ENCODE results near the gene SMG6.

The SMG6 gene

DNA sequence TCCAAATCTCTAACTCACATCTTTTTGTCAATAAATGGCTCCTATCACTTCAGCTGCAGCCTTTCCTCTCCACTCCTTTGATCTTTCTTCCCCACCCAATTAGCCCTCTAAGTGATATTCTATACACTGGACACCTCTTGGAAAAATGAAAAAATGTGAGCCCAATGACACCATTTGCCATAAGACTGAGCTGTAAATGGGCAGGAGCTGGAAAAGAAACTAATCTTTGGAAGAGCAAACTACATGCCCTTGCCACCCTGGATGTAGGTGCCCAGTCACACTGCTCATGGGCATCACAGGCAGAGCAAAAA lies 80.0 kb downstream of the SMG6 start:
- H3K27ac ChIP-seq (ENCODE audit: insufficient read depth in 1 of 2, low read depth in 1 of 2, low read length in 2 of 2, poor library complexity in 1 of 2, severe bottlenecking in 2 of 2) = no peak overlapping the region
- no peak overlapping the region for H3K4me3 ChIP-seq (ENCODE audit: control insufficient read depth in 1 of 7, extremely low read depth in 1 of 7, insufficient read depth in 4 of 7, low read depth in 2 of 7, low read length in 6 of 7)
- ChIA-PET POLR2A (interaction anchor here (0.7 kb wide), 2 partner anchors 35 to 200 kb away, joined by 3 read pairs; no protein-coding TSS in a partner anchor), CTCF (interaction anchor here (0.7 to 4.4 kb wide), 9 partner anchors 8 to 168 kb away, joined by 3 to 23 read pairs (median 3); no protein-coding TSS in a partner anchor)
- H3K27me3 ChIP-seq (replicated peaks in 2 of 5; ENCODE audit: control insufficient read depth in 4 of 5, insufficient read depth in 5 of 5, low read length in 4 of 5) = no peaks in the 10 kb centered on the region
- H3K4me1 ChIP-seq (ENCODE audit: control extremely low read depth in 1 of 4, control insufficient read depth in 4 of 4, insufficient read depth in 4 of 4, low read length in 3 of 4) = peaks cover 0 to under 1% (median 0%) of the 10 kb centered on the region in 4 experiments
- DNase-seq = no peak
- H3K36me3 ChIP-seq (ENCODE audit: control insufficient read depth in 4 of 4, insufficient read depth in 4 of 4, low read length in 3 of 4) = peaks cover 4 to 6% (median 5%) of the 10 kb centered on the region in 4 experiments
- no peaks in the 10 kb centered on the region for H3K9me3 ChIP-seq (ENCODE audit: control extremely low read depth in 1 of 5, control insufficient read depth in 4 of 5, insufficient read depth in 2 of 5, low read depth in 1 of 5, low read length in 4 of 5)

DNA sequence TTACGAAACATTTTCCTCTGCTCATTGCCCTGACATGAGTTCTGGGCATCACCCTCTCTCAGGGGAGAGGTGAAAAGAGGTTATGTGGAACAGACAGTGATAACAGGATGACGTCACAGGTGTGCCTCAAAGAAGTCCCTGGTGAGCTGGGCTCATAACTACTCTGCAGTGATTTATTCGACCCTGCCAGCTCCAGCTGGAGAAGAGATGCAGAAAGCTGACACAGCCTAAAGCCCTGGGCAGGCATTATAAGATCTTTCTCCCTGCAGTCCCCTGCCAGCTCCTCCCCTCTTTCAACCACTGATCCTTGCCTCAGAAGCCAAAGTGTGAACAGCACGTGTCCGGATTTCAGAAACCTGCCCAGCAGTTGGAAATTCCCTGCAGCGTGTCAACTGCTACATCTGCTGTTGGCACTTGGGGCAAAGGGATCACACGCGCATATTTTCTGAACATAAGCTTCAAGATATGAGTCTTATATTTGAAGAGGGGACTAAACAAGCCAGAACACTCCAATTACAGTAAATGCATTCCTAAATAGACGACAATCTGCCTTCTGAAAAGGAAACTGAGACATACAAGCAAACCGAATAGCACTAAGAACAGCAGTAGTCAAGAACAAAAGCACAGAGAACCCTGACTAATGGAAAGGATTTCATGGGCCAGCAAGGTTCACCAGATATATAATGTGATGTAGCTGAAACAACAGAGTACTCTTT lies 80.5 kb downstream of the SMG6 start:
- Histone ChIP-seq H3K27ac (ENCODE audit: insufficient read depth in 1 of 2, low read depth in 1 of 2, low read length in 2 of 2, poor library complexity in 1 of 2, severe bottlenecking in 2 of 2) (no peak overlapping the region), H3K9me3 (ENCODE audit: control extremely low read depth in 1 of 5, control insufficient read depth in 4 of 5, insufficient read depth in 2 of 5, low read depth in 1 of 5, low read length in 4 of 5) (no peaks in the 10 kb centered on the region), H3K4me3 (ENCODE audit: control insufficient read depth in 1 of 7, extremely low read depth in 1 of 7, insufficient read depth in 4 of 7, low read depth in 2 of 7, low read length in 6 of 7) (no peak overlapping the region), H3K4me1 (ENCODE audit: control extremely low read depth in 1 of 4, control insufficient read depth in 4 of 4, insufficient read depth in 4 of 4, low read length in 3 of 4) (peaks cover 0 to 4% (median 0%) of the 10 kb centered on the region in 4 experiments), H3K36me3 (ENCODE audit: control insufficient read depth in 4 of 4, insufficient read depth in 4 of 4, low read length in 3 of 4) (peaks cover 4 to 6% (median 5%) of the 10 kb centered on the region in 4 experiments), H3K27me3 (replicated peaks in 2 of 5; ENCODE audit: control insufficient read depth in 4 of 5, insufficient read depth in 5 of 5, low read length in 4 of 5) (no peaks in the 10 kb centered on the region)
- DNase-seq = no peak
- ChIA-PET POLR2A (interaction anchor here (0.7 kb wide), 1 partner anchor 199 kb away, joined by 3 read pairs; no protein-coding TSS in a partner anchor), CTCF (interaction anchor here (0.7 to 4.4 kb wide), 7 partner anchors 8 to 167 kb away, joined by 3 to 23 read pairs (median 3); no protein-coding TSS in a partner anchor)
- WGBS (ENCODE audit: insufficient coverage) = 97% methylated on average over 6 of the region's 10 CpGs

DNA sequence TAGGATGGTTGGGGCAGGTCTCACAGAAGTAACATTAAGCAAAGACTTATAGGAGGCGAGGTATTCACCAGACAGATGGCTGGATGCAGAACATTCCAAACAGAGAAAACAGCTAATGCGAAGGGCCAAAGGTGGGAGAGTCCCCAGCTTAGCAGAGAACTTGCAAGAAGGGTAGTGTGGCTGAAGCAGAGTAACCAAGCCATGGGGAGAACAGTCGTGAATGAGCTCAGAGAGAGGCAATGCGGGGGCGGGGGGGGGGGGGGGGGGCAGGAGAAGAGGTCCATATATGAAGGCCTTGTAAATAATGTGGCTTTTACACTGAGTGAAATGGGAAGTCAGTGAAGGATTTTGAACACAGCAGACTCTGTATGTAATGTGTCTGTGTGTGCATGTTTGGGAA lies 81.3 kb downstream of the SMG6 start:
- H3K27ac ChIP-seq (ENCODE audit: insufficient read depth in 1 of 2, low read depth in 1 of 2, low read length in 2 of 2, poor library complexity in 1 of 2, severe bottlenecking in 2 of 2) = no peak overlapping the region
- no peaks in the 10 kb centered on the region for H3K9me3 ChIP-seq (ENCODE audit: control extremely low read depth in 1 of 5, control insufficient read depth in 4 of 5, insufficient read depth in 2 of 5, low read depth in 1 of 5, low read length in 4 of 5)
- H3K27me3 ChIP-seq (replicated peaks in 2 of 5; ENCODE audit: control insufficient read depth in 4 of 5, insufficient read depth in 5 of 5, low read length in 4 of 5) = no peaks in the 10 kb centered on the region
- peaks cover 0 to 7% (median 0%) of the 10 kb centered on the region in 4 experiments for H3K4me1 ChIP-seq (ENCODE audit: control extremely low read depth in 1 of 4, control insufficient read depth in 4 of 4, insufficient read depth in 4 of 4, low read length in 3 of 4)
- DNase-seq = no peak
- POLR2A ChIA-PET = no interaction called here
- WGBS (ENCODE audit: insufficient coverage) = 100% methylated on average over 3 of the region's 5 CpGs
- CTCF ChIA-PET = interaction anchor here (1.7 to 4.4 kb wide), 2 partner anchors 9 to 167 kb away, joined by 4 to 23 read pairs; partner anchors contain the start of gene HIC1
- H3K4me3 ChIP-seq (ENCODE audit: control insufficient read depth in 1 of 7, extremely low read depth in 1 of 7, insufficient read depth in 4 of 7, low read depth in 2 of 7, low read length in 6 of 7) = no peak overlapping the region
- H3K36me3 ChIP-seq (ENCODE audit: control insufficient read depth in 4 of 4, insufficient read depth in 4 of 4, low read length in 3 of 4) = peaks cover 4 to 6% (median 5%) of the 10 kb centered on the region in 4 experiments

DNA sequence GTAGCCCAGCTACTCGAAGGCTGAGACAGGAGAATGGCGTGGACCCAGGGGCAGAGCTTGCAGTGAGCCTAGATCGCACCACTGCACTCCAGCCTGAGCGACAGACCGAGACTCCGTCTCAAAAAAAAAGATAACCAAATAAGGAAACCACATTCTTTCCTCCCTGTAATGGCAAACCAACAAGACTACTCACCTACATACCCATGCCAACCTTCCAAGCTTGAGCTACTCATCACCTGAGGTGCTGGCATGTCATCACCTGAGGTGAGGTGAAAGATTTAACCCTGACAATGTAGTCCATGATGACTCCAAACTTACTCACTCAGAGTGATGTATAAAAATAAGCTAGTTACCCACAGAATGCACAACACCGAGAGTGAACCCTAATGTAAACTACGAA lies 85.2 kb downstream of the SMG6 start:
- H3K9me3 ChIP-seq (ENCODE audit: control extremely low read depth in 1 of 5, control insufficient read depth in 4 of 5, insufficient read depth in 2 of 5, low read depth in 1 of 5, low read length in 4 of 5) = no peaks in the 10 kb centered on the region
- peaks cover 2 to 6% (median 5%) of the 10 kb centered on the region in 4 experiments for H3K36me3 ChIP-seq (ENCODE audit: control insufficient read depth in 4 of 4, insufficient read depth in 4 of 4, low read length in 3 of 4)
- H3K4me3 ChIP-seq (ENCODE audit: control insufficient read depth in 1 of 7, extremely low read depth in 1 of 7, insufficient read depth in 4 of 7, low read depth in 2 of 7, low read length in 6 of 7) = no peak overlapping the region
- H3K4me1 ChIP-seq (ENCODE audit: control extremely low read depth in 1 of 4, control insufficient read depth in 4 of 4, insufficient read depth in 4 of 4, low read length in 3 of 4) = peaks cover 16 to 42% (median 31%) of the 10 kb centered on the region in 4 experiments
- H3K27me3 ChIP-seq (replicated peaks in 2 of 5; ENCODE audit: control insufficient read depth in 4 of 5, insufficient read depth in 5 of 5, low read length in 4 of 5) = no peaks in the 10 kb centered on the region
- CTCF ChIA-PET = interaction anchor here (0.6 to 1.8 kb wide), 10 partner anchors 8 to 164 kb away, joined by 3 to 5 read pairs (median 4); no protein-coding TSS in a partner anchor
- 51% methylated on average over 8 of the region's 8 CpGs for WGBS (ENCODE audit: insufficient coverage)
- H3K27ac ChIP-seq (ENCODE audit: insufficient read depth in 1 of 2, low read depth in 1 of 2, low read length in 2 of 2, poor library complexity in 1 of 2, severe bottlenecking in 2 of 2) = no peak overlapping the region
- POLR2A ChIA-PET = no interaction called here
- no peak for DNase-seq

DNA sequence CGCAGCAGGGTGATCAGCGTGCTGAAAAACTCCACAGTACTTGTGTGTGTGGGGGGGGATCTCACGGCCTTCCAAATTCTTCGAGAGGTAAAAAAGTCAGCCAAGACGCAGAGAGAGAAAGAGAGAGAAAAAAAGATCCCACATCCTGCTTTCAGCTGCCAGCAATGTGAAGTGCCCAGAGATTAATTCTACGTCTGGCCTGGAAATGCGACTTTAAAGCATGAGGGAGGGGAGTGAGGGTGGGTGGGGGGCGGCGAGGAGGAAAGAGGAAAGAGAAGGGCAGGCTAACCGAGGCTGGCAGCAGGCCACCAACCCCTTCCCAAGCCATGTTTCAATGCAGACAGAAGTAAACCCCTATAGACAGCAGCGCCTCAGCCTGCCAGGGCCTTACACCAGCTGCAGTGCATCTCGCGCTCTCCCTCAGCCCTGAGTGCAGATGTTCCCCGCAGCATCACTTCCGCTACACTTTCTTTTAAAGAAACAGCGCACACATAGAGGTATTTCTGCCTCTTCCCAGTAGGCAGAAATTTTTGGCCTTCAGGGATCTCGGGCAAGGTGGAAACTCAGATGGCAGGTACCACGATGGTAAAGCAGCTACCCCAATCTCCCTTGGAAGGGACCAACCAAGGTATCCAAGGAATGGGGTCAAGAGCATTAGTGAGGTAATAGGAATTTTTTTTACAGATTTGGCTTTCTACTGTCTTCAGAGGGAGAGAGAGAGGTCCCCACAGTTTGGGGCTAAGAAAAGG lies 87.8 kb downstream of the SMG6 start:
- no peaks in the 10 kb centered on the region for H3K9me3 ChIP-seq (ENCODE audit: control extremely low read depth in 1 of 5, control insufficient read depth in 4 of 5, insufficient read depth in 2 of 5, low read depth in 1 of 5, low read length in 4 of 5)
- WGBS (ENCODE audit: insufficient coverage) = 9% methylated on average over 12 of the region's 18 CpGs
- CTCF ChIA-PET = interaction anchor here (2.6 kb wide), 1 partner anchor 9 kb away, joined by 8 read pairs; no protein-coding TSS in a partner anchor
- peaks cover 16 to 45% (median 32%) of the 10 kb centered on the region in 4 experiments for H3K4me1 ChIP-seq (ENCODE audit: control extremely low read depth in 1 of 4, control insufficient read depth in 4 of 4, insufficient read depth in 4 of 4, low read length in 3 of 4)
- H3K27me3 ChIP-seq (replicated peaks in 2 of 5; ENCODE audit: control insufficient read depth in 4 of 5, insufficient read depth in 5 of 5, low read length in 4 of 5) = no peaks in the 10 kb centered on the region
- peak; percentile 61 to 93 (median 88) for DNase-seq
- peak overlapping the region; percentile 56 to 78 for H3K27ac ChIP-seq (ENCODE audit: insufficient read depth in 1 of 2, low read depth in 1 of 2, low read length in 2 of 2, poor library complexity in 1 of 2, severe bottlenecking in 2 of 2)
- peaks cover 0 to 17% (median 5%) of the 10 kb centered on the region in 4 experiments for H3K36me3 ChIP-seq (ENCODE audit: control insufficient read depth in 4 of 4, insufficient read depth in 4 of 4, low read length in 3 of 4)
- H3K4me3 ChIP-seq (ENCODE audit: control insufficient read depth in 1 of 7, extremely low read depth in 1 of 7, insufficient read depth in 4 of 7, low read depth in 2 of 7, low read length in 6 of 7) = peak overlapping the region in 5 of 7 experiments; percentile 15 to 65 (median 42)
- POLR2A ChIA-PET = interaction anchor here (0.6 kb wide), 1 partner anchor 675 kb away, joined by 3 read pairs; no protein-coding TSS in a partner anchor

DNA sequence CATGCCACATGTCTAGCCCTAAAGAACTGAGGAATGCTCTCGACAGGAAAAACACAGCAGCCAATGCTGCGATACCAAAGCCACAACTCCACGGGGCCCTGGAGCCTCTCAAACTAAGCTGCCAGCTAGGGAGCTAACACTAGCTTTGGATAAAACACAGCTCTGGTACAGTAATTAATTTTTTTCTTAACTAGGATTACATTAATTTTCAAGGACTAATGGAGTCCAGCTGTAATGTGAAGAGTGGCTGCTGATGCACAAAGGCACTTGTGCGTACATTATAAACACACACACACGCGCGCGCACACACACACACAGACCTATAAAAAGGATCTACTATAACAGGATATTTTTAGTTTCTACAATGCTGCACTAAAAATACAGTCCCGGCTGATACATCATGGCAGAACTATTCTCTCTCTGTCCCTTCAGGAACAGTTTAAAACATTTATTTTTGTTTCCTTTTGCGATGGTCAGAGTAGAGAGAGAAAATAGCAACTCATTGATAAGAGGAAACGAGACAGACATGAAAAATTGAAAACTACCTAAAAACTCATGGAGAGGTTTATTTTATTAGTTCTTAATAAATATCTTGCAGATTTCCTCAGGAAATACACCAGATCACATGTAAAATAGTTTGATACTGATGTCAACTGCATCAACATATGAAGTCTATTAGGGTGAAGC lies 88.5 kb downstream of the SMG6 start:
- peak; percentile 7 to 65 (median 50) for DNase-seq
- peak overlapping the region in 6 of 7 experiments; percentile 15 to 65 (median 44) for H3K4me3 ChIP-seq (ENCODE audit: control insufficient read depth in 1 of 7, extremely low read depth in 1 of 7, insufficient read depth in 4 of 7, low read depth in 2 of 7, low read length in 6 of 7)
- peak overlapping the region; percentile 15 to 78 for H3K27ac ChIP-seq (ENCODE audit: insufficient read depth in 1 of 2, low read depth in 1 of 2, low read length in 2 of 2, poor library complexity in 1 of 2, severe bottlenecking in 2 of 2)
- ChIA-PET POLR2A (no interaction called here), CTCF (interaction anchor here (0.8 to 2.6 kb wide), 7 partner anchors 9 to 160 kb away, joined by 3 to 9 read pairs (median 8); partner anchors contain the start of gene HIC1)
- H3K4me1 ChIP-seq (ENCODE audit: control extremely low read depth in 1 of 4, control insufficient read depth in 4 of 4, insufficient read depth in 4 of 4, low read length in 3 of 4) = peaks cover 16 to 45% (median 32%) of the 10 kb centered on the region in 4 experiments
- no peaks in the 10 kb centered on the region for H3K9me3 ChIP-seq (ENCODE audit: control extremely low read depth in 1 of 5, control insufficient read depth in 4 of 5, insufficient read depth in 2 of 5, low read depth in 1 of 5, low read length in 4 of 5)
- H3K27me3 ChIP-seq (replicated peaks in 2 of 5; ENCODE audit: control insufficient read depth in 4 of 5, insufficient read depth in 5 of 5, low read length in 4 of 5) = no peaks in the 10 kb centered on the region
- 38% methylated on average over 5 of the region's 11 CpGs for WGBS (ENCODE audit: insufficient coverage)
- H3K36me3 ChIP-seq (ENCODE audit: control insufficient read depth in 4 of 4, insufficient read depth in 4 of 4, low read length in 3 of 4) = peaks cover 0 to 17% (median 4%) of the 10 kb centered on the region in 4 experiments

Measured in common myeloid progenitor, CD34-positive (primary cell).